Stimulated activated CD8-positive, alpha-beta memory T cell treated with anti-CD3 and anti-CD28 coated beads, Interleukin-12 subunit alpha, Interleukin-12 subunit beta, amount 100 ng/mL, for 4 hours (primary cell): ENCODE results near the gene CDH12.

Experiments used
- DNase-seq: peaks from one replicate; pipeline ENCODE4 v3.0.0-alpha.2; 2020; ENCODE audit warnings: low read depth

The CDH12 gene

GRCh38 chr5:21820527-21820926 lies 1032.6 kb downstream of the CDH12 start:
- no peak for DNase-seq

GRCh38 chr5:21818370-21818720 lies 1034.8 kb downstream of the CDH12 start:
- DNase-seq, result no peak

- no peak for DNase-seq
Measured at GRCh38 chr5:21817668-21818369, 1035.3 kb downstream of the CDH12 start.

DNA sequence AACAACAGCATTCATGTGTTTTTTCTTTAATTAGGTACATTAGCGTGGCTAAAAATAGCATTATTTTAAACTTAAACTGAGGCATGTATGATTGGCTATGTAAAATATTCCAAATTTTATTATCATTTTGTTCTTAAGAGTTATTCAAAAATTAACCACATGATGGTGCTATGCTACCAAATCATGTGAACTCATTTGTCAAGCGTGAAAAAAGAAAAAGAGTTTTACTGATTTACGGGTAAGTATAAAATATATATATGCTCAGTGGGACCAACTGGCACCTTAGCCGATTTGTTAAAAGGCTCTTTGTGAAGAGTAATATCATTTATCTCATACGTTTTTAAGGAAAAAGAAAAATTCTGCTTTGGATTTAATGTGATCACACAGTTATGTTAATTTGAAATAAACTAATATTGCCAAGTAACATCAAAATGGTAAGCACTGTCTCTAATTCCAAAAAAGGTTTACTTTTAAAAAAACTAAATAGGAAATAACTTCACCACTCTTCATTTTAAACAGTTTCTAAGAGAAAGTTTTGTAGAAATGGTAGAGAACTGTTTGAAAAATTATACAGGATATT lies 1042.3 kb downstream of the CDH12 start:
- DNase-seq, result no peak

GRCh38 chr5:21809611-21810010 lies 1043.5 kb downstream of the CDH12 start:
- no peak for DNase-seq

- no peak for DNase-seq
Measured at GRCh38 chr5:21807953-21808352, 1045.2 kb downstream of the CDH12 start.

- no peak for DNase-seq
Measured at GRCh38 chr5:21806943-21807342, 1046.2 kb downstream of the CDH12 start.

DNA sequence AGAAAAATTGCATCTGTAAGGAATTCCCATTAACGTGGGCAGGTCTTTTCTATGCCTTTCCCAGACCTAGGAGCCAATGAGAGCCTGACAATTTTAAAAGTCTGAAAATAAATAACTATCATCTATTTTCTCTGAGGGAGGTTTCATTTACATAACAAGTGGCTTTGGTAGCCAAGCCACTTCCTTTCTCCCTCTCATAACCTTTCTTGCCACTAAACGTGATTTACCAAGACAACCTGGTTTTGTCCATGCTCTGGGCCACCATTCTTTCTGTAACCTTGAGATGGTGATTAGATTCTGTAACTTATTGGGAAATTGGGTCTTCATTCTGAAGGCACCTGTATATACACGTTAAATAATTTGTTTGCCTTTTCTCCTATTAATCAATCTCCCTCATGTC lies 1046.9 kb downstream of the CDH12 start:
- DNase-seq, result no peak

- DNase-seq, result no peak
Measured at GRCh38 chr5:21802869-21803490, 1050.2 kb downstream of the CDH12 start.

DNA sequence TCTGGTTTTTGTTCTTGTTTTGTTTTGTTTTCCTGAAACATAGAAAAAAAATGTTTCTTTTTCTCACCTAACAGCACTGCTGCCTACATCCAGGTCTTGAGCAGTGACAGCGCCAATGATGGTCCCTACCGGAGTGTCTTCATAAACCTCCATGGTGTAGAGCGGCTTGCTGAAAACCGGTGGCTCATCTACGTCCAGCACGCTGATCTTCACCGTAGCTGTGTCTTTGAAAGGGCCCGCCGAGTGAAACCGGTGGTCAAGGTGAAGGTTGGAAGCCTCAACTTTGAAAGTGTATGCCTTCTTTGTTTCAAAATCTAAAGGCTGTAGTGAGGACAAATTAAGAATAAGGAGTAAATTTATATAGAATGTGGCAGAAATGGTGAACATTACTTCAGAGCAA lies 1051.0 kb downstream of the CDH12 start:
- no peak for DNase-seq

GRCh38 chr5:21792748-21793147 lies 1060.4 kb downstream of the CDH12 start:
- no peak for DNase-seq

DNA sequence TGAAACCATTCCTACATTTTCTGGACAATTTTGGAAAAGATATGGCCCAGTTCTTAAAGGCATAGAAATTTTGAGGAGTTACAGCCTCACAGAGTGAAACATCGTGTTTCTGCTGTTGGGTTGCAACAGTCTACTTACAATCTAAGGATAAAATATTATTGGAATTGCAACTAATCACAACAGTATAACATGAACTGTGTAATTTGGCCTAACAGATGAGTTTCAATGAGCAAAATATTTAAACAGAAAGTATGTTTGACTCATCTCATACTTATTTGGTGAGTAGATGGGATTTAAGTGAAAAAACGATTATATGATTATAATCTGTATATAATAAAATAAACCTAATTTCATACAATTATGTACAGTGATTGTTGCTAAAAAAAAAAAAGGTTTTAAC lies 1061.8 kb downstream of the CDH12 start:
- DNase-seq, result no peak

GRCh38 chr5:21784487-21784886 lies 1068.7 kb downstream of the CDH12 start:
- DNase-seq, result no peak

DNA sequence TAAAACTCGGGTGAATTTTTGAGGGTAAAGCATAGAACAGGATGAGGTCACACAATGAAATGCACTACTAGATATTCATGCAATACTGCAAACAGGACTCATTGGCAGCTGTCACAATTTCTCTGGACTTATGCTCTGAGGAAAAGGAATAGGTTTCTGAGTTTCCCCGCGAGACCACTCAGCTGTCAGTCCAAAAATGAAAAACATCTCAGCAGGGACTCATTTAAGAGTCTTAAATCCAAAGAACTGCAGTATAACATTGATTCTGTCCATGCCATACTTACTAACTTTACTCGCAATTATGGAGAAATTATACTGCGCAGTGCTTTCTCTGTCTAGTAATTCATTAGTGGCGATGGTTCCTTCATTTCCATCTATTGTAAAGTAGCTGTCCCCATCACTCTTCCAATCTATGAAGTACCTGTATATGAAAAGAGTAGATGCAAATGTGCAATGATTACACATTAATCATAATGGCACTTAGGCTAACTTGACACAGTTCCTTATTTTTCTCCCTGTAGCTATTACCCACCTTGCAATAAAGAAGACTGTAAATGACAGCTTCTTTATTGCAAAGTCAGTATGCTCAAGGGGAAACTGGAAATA lies 1070.0 kb downstream of the CDH12 start:
- DNase-seq, result no peak

GRCh38 chr5:21776466-21776865 lies 1076.7 kb downstream of the CDH12 start:
- DNase-seq, result no peak

GRCh38 chr5:21774801-21775200 lies 1078.3 kb downstream of the CDH12 start:
- no peak for DNase-seq

GRCh38 chr5:21774281-21774680 lies 1078.9 kb downstream of the CDH12 start:
- no peak for DNase-seq

DNA sequence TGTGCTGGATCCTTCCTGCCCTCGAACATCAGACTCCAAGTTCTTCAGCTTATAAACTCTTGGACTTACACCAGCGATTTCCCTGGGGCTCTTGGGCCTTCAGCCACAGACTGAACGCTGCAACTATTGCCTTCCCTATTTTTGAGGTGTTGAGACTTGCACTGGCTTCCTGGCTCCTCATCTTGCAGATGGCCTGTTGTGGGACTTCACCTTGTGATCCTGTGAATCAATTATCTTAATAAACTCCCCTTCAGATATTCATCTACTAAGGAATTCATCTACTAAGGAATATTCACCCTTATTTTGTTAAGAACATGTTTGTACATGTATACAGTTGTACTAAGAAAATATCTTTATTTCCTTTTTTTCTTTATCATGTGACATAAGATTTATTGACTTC lies 1079.7 kb downstream of the CDH12 start:
- no peak for DNase-seq

GRCh38 chr5:21765406-21765805 lies 1087.7 kb downstream of the CDH12 start:
- DNase-seq, result no peak

DNA sequence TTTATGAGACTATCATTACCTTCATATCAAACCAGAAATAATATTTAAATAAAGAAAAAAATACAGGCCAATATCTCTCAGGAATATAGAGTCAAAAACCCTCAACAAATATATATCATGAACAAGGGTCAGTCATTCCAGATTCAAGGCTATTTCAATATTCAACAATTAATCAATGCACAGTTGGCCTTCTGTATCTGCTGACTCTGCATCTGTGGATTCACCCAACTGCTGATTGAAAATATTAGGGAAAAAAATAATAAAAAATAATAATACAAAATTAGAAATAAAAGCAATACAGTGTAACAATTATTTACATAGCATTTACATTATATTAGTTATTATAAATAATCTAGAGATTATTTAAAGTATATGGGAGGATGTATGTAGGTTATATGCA lies 1114.0 kb downstream of the CDH12 start:
- DNase-seq, result no peak

- DNase-seq, result no peak
Measured at GRCh38 chr5:21723500-21723899, 1129.6 kb downstream of the CDH12 start.

DNA sequence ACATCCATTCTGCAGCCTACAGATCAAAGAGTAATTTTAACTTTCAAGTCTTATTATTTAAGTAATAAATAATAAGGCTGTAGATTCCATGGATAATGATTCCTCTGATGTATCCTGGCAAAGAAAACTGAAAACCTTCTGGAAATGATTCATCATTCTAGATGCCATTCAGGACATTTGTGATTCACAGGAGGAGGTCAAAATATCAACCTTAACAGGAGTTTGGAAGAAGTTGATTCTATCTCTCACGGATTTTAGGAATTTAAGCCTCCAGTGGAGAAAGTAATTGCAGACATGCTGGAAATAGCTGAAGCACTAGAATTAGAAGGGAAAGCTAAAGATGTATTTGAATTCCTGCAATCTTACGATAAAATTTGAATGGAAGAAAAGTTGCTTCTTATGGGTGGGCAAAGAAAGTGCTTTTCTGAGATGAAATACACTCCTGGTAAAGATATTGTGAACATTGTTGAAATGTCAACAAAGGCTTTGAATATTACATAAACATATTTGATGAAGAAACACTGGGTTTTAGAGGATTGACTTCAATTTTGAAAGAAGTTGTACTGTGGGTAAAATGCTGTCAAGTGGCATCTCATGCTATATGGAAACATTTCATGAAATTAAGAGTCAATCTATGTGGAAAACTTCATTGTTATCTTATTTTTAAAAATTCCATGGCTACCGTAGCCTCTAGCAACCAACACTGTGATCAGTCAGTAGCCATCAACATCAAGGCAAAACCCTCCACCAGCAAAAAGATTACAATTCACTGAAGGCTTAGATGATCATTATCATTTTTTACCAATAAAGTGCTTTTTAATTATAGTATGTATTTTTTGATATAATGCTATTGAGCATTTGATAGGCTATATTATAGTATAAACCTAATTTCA lies 1141.0 kb downstream of the CDH12 start:
- DNase-seq, result no peak
